Measurements from ENCODE around the gene C1QTNF6. TPM values are rescaled to one million over a fixed set of nuclear protein-coding genes. Genes with fewer than 3 reads are reported as not detected.

The C1QTNF6 gene
- total RNA-seq, 2 experiments from 2014 or later, result 2.9 to 3.4 TPM

- POLR2A ChIA-PET, result interaction anchor here (1.0 to 9.3 kb wide), 5 partner anchors 17 to 85 kb away, joined by 3 to 161 read pairs (median 6); partner anchors contain the start of gene IL2RB
- CTCF ChIA-PET, result interaction anchor here (1.1 to 9.3 kb wide), 5 partner anchors 8 to 104 kb away, joined by 4 to 119 read pairs (median 38); partner anchors contain the start of gene IL2RB
Observed at GRCh38 chr22:37164505-37164887, 23.6 kb downstream of the C1QTNF6 start.

- POLR2A ChIA-PET, result interaction anchor here (0.6 to 9.3 kb wide), 13 partner anchors 9 to 103 kb away, joined by 3 to 161 read pairs (median 5); partner anchors contain the start of genes IL2RB and RAC2
- CTCF ChIA-PET, result interaction anchor here (0.7 to 9.3 kb wide), 10 partner anchors 16 to 103 kb away, joined by 3 to 119 read pairs (median 7); partner anchors contain the start of gene IL2RB
Observed at GRCh38 chr22:37163575-37164504, 24.2 kb downstream of the C1QTNF6 start.

GRCh38 chr22:37163096-37163489 lies 25.0 kb downstream of the C1QTNF6 start:
- POLR2A ChIA-PET, result interaction anchor here (0.6 to 9.3 kb wide), 14 partner anchors 8 to 102 kb away, joined by 3 to 161 read pairs (median 5); partner anchors contain the start of genes IL2RB and RAC2

GRCh38 chr22:37162221-37163095 lies 25.6 kb downstream of the C1QTNF6 start:
- CTCF ChIA-PET, result interaction anchor here (0.9 to 9.3 kb wide), 12 partner anchors 8 to 144 kb away, joined by 3 to 119 read pairs (median 4); partner anchors contain the start of gene IL2RB
- POLR2A ChIA-PET, result interaction anchor here (0.6 to 9.3 kb wide), 13 partner anchors 11 to 629 kb away, joined by 3 to 161 read pairs (median 5); partner anchors contain the start of genes IL2RB and RAC2

More at GRCh38 chr22:37163096-37163489, 25.0 kb downstream of the C1QTNF6 start:
- CTCF ChIA-PET, result interaction anchor here (0.9 to 9.3 kb wide), 11 partner anchors 9 to 143 kb away, joined by 3 to 119 read pairs (median 4); partner anchors contain the start of gene IL2RB

GRCh38 chr22:37161443-37161842 lies 26.6 kb downstream of the C1QTNF6 start:
- ChIA-PET POLR2A (interaction anchor here (0.7 to 9.3 kb wide), 3 partner anchors 14 to 184 kb away, joined by 3 to 161 read pairs (median 29); partner anchors contain the start of gene IL2RB), CTCF (interaction anchor here (0.9 to 9.3 kb wide), 7 partner anchors 9 to 82 kb away, joined by 3 to 119 read pairs (median 12); partner anchors contain the start of gene IL2RB)

GRCh38 chr22:37160027-37160426 lies 28.0 kb downstream of the C1QTNF6 start:
- ChIA-PET CTCF (interaction anchor here (5.0 to 9.3 kb wide), 2 partner anchors 12 to 38 kb away, joined by 79 to 119 read pairs; partner anchors contain the start of gene IL2RB), POLR2A (interaction anchor here (9.3 kb wide), 1 partner anchor 12 kb away, joined by 161 read pairs; the partner anchor contains the start of gene IL2RB)

GRCh38 chr22:37158963-37159290 lies 29.1 kb downstream of the C1QTNF6 start:
- ChIA-PET POLR2A (no interaction called here), CTCF (no interaction called here)

- ChIA-PET POLR2A (no interaction called here), CTCF (interaction anchor here (0.6 to 1.3 kb wide), 2 partner anchors 103 to 178 kb away, joined by 3 to 4 read pairs; no protein-coding TSS in a partner anchor)
Observed at GRCh38 chr22:37157516-37158285, 30.3 kb downstream of the C1QTNF6 start.

GRCh38 chr22:37156686-37157435 lies 31.2 kb downstream of the C1QTNF6 start:
- CTCF ChIA-PET, result interaction anchor here (1.2 to 1.3 kb wide), 2 partner anchors 8 to 104 kb away, joined by 4 read pairs; no protein-coding TSS in a partner anchor
- POLR2A ChIA-PET, result no interaction called here

- ChIA-PET CTCF (interaction anchor here (1.2 kb wide), 2 partner anchors 9 to 11 kb away, joined by 3 to 4 read pairs; no protein-coding TSS in a partner anchor), POLR2A (interaction anchor here (0.6 kb wide), 1 partner anchor 664 kb away, joined by 3 read pairs; no protein-coding TSS in a partner anchor)
Observed at GRCh38 chr22:37155971-37156370, 32.1 kb downstream of the C1QTNF6 start.

GRCh38 chr22:37154925-37155712 lies 32.9 kb downstream of the C1QTNF6 start:
- ChIA-PET POLR2A (interaction anchor here (0.8 kb wide), 1 partner anchor 9 kb away, joined by 3 read pairs; no protein-coding TSS in a partner anchor), CTCF (interaction anchor here (0.9 to 1.2 kb wide), 2 partner anchors 8 to 11 kb away, joined by 3 read pairs; no protein-coding TSS in a partner anchor)

- POLR2A ChIA-PET, result no interaction called here
- CTCF ChIA-PET, result interaction anchor here (0.9 kb wide), 1 partner anchor 9 kb away, joined by 3 read pairs; no protein-coding TSS in a partner anchor
Observed at GRCh38 chr22:37153901-37154300, 34.1 kb downstream of the C1QTNF6 start.

- CTCF ChIA-PET, result interaction anchor here (1.2 to 7.2 kb wide), 4 partner anchors 10 to 48 kb away, joined by 4 to 79 read pairs (median 21); no protein-coding TSS in a partner anchor
- POLR2A ChIA-PET, result interaction anchor here (0.6 kb wide), 1 partner anchor 11 kb away, joined by 3 read pairs; no protein-coding TSS in a partner anchor
Observed at GRCh38 chr22:37151401-37151800, 36.6 kb downstream of the C1QTNF6 start.

GRCh38 chr22:37150701-37151100 lies 37.3 kb downstream of the C1QTNF6 start:
- ChIA-PET CTCF (interaction anchor here (1.5 to 7.2 kb wide), 4 partner anchors 11 to 47 kb away, joined by 4 to 79 read pairs (median 24); no protein-coding TSS in a partner anchor), POLR2A (interaction anchor here (0.7 to 6.8 kb wide), 7 partner anchors 13 to 90 kb away, joined by 3 to 161 read pairs (median 4); no protein-coding TSS in a partner anchor)
